ENCODE results near the gene KCNMB4. TPM values are rescaled to one million over a fixed set of nuclear protein-coding genes. Genes with fewer than 3 reads are reported as not detected.

KCNMB4 gene
- total RNA-seq, 4 donors from 2014 or later: 6.6 to 10.3 (median 8.0) TPM

GRCh38 chr12:70329728-70330127 lies 36.4 kb upstream of the KCNMB4 start:
- intact Hi-C loops (cut with DNase I): no loop called here
- TF ChIP-seq POLR2AphosphoS5 (IDR thresholded peaks at IDR 0.05): no peak
- no peak for TF ChIP-seq CTCF (IDR thresholded peaks at IDR 0.05)
- TF ChIP-seq POLR2A (IDR thresholded peaks at IDR 0.05; ENCODE audit: low read depth): no peak
- TF ChIP-seq EP300 (IDR thresholded peaks at IDR 0.05): no peak
- Histone ChIP-seq H3K36me3 (peaks cover 0 to 9% (median 0%) of the 10 kb centered on the region in 4 donors), H3K27ac (replicated peaks in 1 of 4) (no peak overlapping the region), H3K27me3 (no peaks in the 10 kb centered on the region), H3K4me3 (no peak overlapping the region), H3K9me3 (no peaks in the 10 kb centered on the region), H3K4me1 (no peaks in the 10 kb centered on the region)
- DNase-seq (ENCODE audit: extremely low spot score): no peak
- 99% methylated on average over 3 of the region's 3 CpGs for WGBS

DNA sequence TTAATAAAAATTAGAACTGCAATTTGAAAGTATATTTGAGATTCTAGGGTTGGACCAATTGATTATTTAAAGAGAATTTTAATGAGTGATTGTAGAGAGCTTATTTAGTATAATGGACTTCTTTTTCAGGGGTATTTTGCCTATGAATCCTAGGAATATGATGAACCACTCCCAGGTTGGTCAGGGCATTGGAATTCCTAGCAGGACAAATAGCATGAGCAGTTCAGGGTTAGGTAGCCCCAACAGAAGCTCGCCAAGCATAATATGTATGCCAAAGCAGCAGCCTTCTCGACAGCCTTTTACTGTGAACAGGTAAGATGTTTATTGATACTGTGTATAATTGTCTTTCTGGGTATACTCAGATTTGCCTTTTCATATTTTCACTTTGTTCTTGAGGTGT lies 35.9 kb upstream of the KCNMB4 start:
- DNase-seq (ENCODE audit: extremely low spot score): no peak
- 90% methylated on average over 2 of the region's 2 CpGs for WGBS
- peaks cover 0 to 14% (median under 1%) of the 10 kb centered on the region in 4 donors for H3K36me3 ChIP-seq
- H3K4me1 ChIP-seq: no peaks in the 10 kb centered on the region
- H3K27me3 ChIP-seq: no peaks in the 10 kb centered on the region
- no peak overlapping the region for H3K4me3 ChIP-seq
- no peak overlapping the region for H3K27ac ChIP-seq (replicated peaks in 1 of 4)
- no peaks in the 10 kb centered on the region for H3K9me3 ChIP-seq
- intact Hi-C loops (cut with DNase I): no loop called here
- TF ChIP-seq POLR2A (IDR thresholded peaks at IDR 0.05; ENCODE audit: low read depth) (no peak), CTCF (IDR thresholded peaks at IDR 0.05) (no peak), EP300 (IDR thresholded peaks at IDR 0.05) (no peak), POLR2AphosphoS5 (IDR thresholded peaks at IDR 0.05) (no peak)

DNA sequence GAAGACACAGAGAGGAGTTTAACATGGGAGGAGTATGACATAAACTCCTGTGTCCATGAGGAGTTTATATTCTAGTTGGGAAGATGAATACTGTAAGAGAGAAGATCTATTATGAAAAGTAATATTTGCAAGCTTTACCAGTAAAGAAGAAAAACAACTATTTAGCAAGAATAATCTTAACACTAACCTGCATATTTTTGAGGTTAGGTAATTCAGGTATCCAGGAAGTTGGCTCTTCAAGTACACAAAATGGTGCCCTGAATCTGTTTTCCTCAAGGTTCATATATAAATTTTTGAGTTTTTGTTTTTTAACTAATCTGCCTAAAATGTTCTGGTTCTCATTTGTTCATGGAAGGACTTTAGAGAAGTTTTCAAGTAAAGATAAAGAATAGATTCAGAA lies 33.9 kb upstream of the KCNMB4 start:
- intact Hi-C loops (cut with DNase I): no loop called here

DNA sequence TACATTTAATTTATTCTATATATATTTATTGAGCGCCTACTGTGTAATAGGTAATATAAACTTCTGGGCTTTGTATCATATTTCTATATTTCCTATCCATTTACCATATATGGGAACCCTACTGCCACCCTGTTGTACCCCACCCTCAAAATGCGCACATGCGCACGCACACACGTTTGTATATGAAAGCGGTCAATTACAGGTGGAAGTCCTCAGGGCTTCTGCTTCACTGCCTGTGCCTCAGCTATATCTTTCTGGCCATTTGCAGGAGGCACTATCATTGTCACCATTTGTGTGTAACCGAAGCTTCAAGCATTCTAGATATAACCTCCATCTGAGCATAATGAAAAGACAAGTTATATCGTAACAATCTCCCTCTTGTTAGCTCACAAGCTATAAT lies 31.3 kb upstream of the KCNMB4 start:
- no peak for TF ChIP-seq CTCF (IDR thresholded peaks at IDR 0.05)
- TF ChIP-seq POLR2A (IDR thresholded peaks at IDR 0.05; ENCODE audit: low read depth): no peak
- no peak for TF ChIP-seq POLR2AphosphoS5 (IDR thresholded peaks at IDR 0.05)
- TF ChIP-seq EP300 (IDR thresholded peaks at IDR 0.05): no peak
- intact Hi-C loops (cut with DNase I): no loop called here
- no peaks in the 10 kb centered on the region for H3K4me1 ChIP-seq
- H3K9me3 ChIP-seq: no peaks in the 10 kb centered on the region
- no peak for DNase-seq (ENCODE audit: extremely low spot score)
- H3K36me3 ChIP-seq: peaks cover 12 to 45% (median 34%) of the 10 kb centered on the region in 4 donors
- WGBS: 92% methylated on average over 8 of the region's 8 CpGs
- H3K4me3 ChIP-seq: no peak overlapping the region
- no peaks in the 10 kb centered on the region for H3K27me3 ChIP-seq
- no peak overlapping the region for H3K27ac ChIP-seq (replicated peaks in 1 of 4)

More for the DNA sequence above, 33.9 kb upstream of the KCNMB4 start:
- H3K9me3 ChIP-seq: no peaks in the 10 kb centered on the region
- no peak overlapping the region for H3K27ac ChIP-seq (replicated peaks in 1 of 4)
- no peak for DNase-seq (ENCODE audit: extremely low spot score)
- no peak overlapping the region for H3K4me3 ChIP-seq
- H3K4me1 ChIP-seq: no peaks in the 10 kb centered on the region
- no peaks in the 10 kb centered on the region for H3K27me3 ChIP-seq
- no peak for TF ChIP-seq POLR2A (IDR thresholded peaks at IDR 0.05; ENCODE audit: low read depth)
- TF ChIP-seq CTCF (IDR thresholded peaks at IDR 0.05): no peak
- no peak for TF ChIP-seq EP300 (IDR thresholded peaks at IDR 0.05)
- TF ChIP-seq POLR2AphosphoS5 (IDR thresholded peaks at IDR 0.05): no peak
- peaks cover 0 to 28% (median 14%) of the 10 kb centered on the region in 4 donors for H3K36me3 ChIP-seq

- Histone ChIP-seq H3K9me3 (no peaks in the 10 kb centered on the region), H3K27me3 (no peaks in the 10 kb centered on the region), H3K4me3 (no peak overlapping the region), H3K27ac (replicated peaks in 1 of 4) (no peak overlapping the region), H3K4me1 (no peaks in the 10 kb centered on the region), H3K36me3 (peaks cover 25 to 79% (median 65%) of the 10 kb centered on the region in 4 donors)
- no peak for TF ChIP-seq POLR2A (IDR thresholded peaks at IDR 0.05; ENCODE audit: low read depth)
- 83% methylated on average over 2 of the region's 2 CpGs for WGBS
- no peak for DNase-seq (ENCODE audit: extremely low spot score)
- intact Hi-C loops (cut with DNase I): no loop called here
These were observed 27.6 kb upstream of the KCNMB4 start for GRCh38 chr12:70338531-70338930.

Measured in esophagus muscularis mucosa (tissue), 4 donors.